Measurements from ENCODE around the gene MACROD1.

The MACROD1 gene

DNA sequence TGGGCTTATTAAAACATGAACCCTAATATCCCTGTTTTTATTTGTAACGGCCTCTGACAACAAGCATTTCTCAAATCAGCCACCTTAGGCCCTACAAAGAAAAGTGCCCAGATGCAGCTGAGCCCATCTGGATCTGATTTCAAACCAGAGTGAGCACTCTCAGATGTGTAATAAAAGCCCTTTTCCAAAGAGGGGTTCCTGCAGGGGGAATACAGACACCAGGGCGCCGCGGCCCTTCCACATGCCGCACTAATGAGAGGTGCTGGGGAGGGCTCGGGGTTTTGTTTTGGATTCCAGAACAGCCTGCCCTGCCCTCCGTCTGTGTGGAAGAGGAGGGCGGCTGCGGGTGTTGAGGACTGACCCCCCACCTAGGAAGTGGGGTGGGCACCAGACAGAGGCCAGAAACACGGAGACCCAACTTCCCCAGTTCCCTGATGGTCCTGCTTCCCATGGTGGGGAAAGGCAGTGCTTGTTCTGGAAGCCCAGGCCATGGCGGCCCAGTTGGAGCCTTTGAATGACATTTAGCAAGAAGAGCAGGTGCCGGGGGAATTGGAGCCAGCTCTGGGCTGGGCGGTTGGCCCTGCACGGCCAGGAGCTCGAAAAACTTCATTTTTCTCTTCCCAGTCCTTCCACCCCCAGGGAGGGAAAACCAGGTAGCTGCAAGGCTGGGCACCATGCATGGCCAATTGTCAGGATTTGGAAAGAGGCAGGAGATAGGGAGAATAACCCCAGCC lies 63.7 kb downstream of the MACROD1 start:
- no peaks in the 10 kb centered on the region for H3K36me3 Mint-ChIP-seq (ENCODE audit: low read depth)
- TF ChIP-seq, protein P1, sequence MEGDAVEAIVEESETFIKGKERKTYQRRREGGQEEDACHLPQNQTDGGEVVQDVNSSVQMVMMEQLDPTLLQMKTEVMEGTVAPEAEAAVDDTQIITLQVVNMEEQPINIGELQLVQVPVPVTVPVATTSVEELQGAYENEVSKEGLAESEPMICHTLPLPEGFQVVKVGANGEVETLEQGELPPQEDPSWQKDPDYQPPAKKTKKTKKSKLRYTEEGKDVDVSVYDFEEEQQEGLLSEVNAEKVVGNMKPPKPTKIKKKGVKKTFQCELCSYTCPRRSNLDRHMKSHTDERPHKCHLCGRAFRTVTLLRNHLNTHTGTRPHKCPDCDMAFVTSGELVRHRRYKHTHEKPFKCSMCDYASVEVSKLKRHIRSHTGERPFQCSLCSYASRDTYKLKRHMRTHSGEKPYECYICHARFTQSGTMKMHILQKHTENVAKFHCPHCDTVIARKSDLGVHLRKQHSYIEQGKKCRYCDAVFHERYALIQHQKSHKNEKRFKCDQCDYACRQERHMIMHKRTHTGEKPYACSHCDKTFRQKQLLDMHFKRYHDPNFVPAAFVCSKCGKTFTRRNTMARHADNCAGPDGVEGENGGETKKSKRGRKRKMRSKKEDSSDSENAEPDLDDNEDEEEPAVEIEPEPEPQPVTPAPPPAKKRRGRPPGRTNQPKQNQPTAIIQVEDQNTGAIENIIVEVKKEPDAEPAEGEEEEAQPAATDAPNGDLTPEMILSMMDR (IDR thresholded peaks at IDR 0.05; ENCODE audit: unreplicated experiment in 3 of 3): no peak
- no peaks in the 10 kb centered on the region for H3K9me3 Mint-ChIP-seq
- H3K4me3 Mint-ChIP-seq: peak overlapping the region in 2 of 3 experiments; percentile 20 to 61
- H3K27ac Mint-ChIP-seq: peak overlapping the region; percentile 37 to 81 (median 57)
- H3K4me1 Mint-ChIP-seq: peaks cover 54% of the 10 kb centered on the region
- H3K27me3 Mint-ChIP-seq (ENCODE audit: low read depth): peaks cover 14% of the 10 kb centered on the region

DNA sequence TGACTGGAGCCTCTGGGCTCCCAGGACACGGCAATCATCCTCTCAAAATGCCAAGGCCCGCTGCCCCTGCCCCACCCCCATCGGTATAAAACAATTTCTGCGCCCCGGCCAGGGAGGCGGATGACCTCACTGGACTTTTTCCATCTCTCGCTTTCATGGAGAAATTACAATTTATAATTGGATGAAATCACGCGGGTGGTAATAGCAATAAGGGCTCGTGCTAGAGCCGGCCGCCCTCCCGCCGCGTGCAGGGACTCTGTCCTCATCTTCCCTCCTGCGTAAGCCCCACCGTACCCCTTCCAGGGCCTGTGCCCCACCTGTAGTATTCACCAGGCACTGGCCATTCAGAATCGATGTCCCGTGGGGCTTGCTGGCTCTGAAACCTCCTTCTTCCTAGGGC lies 64.5 kb downstream of the MACROD1 start:
- Mint-ChIP-seq H3K36me3 (ENCODE audit: low read depth) (no peaks in the 10 kb centered on the region), H3K9me3 (no peaks in the 10 kb centered on the region), H3K27ac (peak overlapping the region; percentile 32 to 81 (median 57)), H3K4me1 (peaks cover 54% of the 10 kb centered on the region), H3K27me3 (ENCODE audit: low read depth) (peaks cover 16% of the 10 kb centered on the region), H3K4me3 (no peak overlapping the region)
- TF ChIP-seq, protein P1 (IDR thresholded peaks at IDR 0.05; ENCODE audit: unreplicated experiment in 3 of 3): no peak

DNA sequence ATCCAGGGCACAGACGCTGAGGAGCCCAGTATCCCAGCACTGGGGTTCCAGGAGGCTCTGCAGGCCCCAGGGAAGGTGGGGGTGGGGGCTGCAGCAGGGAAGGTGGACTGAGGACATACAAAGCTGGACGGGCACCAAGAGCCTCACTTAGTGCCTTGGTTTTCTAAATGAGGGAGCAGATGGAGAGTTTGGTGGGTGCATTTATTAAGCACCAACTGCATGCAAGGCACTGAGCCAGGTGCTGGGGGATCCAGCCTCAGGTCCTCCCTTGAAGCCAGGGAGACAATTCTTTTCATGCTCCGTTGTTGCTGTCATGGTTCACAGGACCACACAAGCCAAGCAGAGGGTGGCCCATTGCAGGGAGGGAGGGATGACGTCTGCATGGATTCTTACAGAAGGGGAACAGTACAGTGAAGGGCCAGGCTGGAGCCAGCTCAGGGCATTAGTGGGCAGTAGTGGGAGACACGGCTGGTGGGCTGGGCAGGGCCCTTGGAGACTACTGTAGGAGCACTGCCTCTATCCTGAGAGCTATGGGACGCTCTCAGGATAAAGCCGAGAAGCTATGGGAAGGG lies 65.0 kb downstream of the MACROD1 start:
- TF ChIP-seq, protein P1 (IDR thresholded peaks at IDR 0.05; ENCODE audit: unreplicated experiment in 3 of 3): no peak
- Mint-ChIP-seq H3K4me3 (no peak overlapping the region), H3K27ac (peak overlapping the region; percentile 0 to 57 (median 32))

DNA sequence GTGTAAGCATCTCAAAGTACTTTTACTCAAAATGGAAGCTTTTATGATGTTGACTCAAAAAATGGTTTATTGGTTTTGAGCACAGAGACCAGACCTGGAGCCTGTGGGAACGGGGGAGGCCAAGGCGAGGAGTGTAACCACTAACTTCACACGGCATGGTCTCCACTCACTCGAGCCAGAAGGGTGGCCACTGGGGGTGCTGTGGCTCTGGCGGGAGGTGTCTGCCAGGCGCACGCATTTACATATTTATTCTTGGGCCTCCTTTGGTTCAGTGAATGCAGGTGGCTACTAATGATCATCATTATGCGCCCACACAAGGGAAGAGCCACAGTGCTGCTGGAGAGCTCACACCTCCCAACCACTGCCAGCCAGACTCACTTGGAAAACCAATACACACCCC lies 65.6 kb downstream of the MACROD1 start:
- Mint-ChIP-seq H3K36me3 (ENCODE audit: low read depth) (no peaks in the 10 kb centered on the region), H3K9me3 (no peaks in the 10 kb centered on the region), H3K4me1 (peaks cover 58% of the 10 kb centered on the region), H3K27ac (peak overlapping the region in 2 of 3 experiments; percentile 0 to 57), H3K27me3 (ENCODE audit: low read depth) (peaks cover 18% of the 10 kb centered on the region), H3K4me3 (no peak overlapping the region)
- TF ChIP-seq, protein P1 (IDR thresholded peaks at IDR 0.05; ENCODE audit: unreplicated experiment in 3 of 3): no peak

More for the DNA sequence above, 65.0 kb downstream of the MACROD1 start:
- Mint-ChIP-seq H3K4me1 (peaks cover 54% of the 10 kb centered on the region), H3K27me3 (ENCODE audit: low read depth) (peaks cover 16% of the 10 kb centered on the region), H3K36me3 (ENCODE audit: low read depth) (no peaks in the 10 kb centered on the region), H3K9me3 (no peaks in the 10 kb centered on the region)

DNA sequence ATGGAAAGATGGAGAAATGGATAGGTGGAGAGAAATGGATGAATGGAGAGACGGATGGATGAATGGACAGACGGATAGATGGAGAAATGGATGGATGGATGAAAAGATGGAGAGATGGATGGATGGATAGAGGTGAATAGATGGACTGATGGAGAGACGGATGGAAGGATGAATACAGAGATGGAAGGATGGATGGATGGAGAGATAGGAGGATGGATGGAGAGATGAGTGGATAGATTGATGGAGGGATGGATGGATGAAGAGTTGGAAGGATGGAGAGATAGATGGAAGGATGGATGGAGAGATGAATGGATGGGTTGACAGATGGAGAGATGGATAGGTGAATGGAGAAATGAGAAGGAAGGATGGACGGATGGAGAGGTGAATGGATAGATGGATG lies 66.5 kb downstream of the MACROD1 start:
- H3K27me3 Mint-ChIP-seq (ENCODE audit: low read depth): peaks cover 27% of the 10 kb centered on the region
- no peak overlapping the region for H3K27ac Mint-ChIP-seq
- TF ChIP-seq, protein P1 (IDR thresholded peaks at IDR 0.05; ENCODE audit: unreplicated experiment in 3 of 3): no peak
- H3K4me1 Mint-ChIP-seq: peaks cover 68% of the 10 kb centered on the region
- H3K4me3 Mint-ChIP-seq: peak overlapping the region in 1 of 3 experiments; percentile 30
- H3K9me3 Mint-ChIP-seq: no peaks in the 10 kb centered on the region
- no peaks in the 10 kb centered on the region for H3K36me3 Mint-ChIP-seq (ENCODE audit: low read depth)

Measured in nephron (organoid).